Activated T-helper 9 cell treated with anti-CD3 and anti-CD28 coated beads, Interleukin-2, amount 50 U/mL, for 16 hours (primary cell): ENCODE data around the gene MAOA.
"Not testable (repeated sequence)": the region's sequence is repeated elsewhere in the genome, so short reads cannot be mapped to it uniquely, and the experiment has no call there.

Experiments used
- DNase-seq: peaks from one replicate; pipeline ENCODE4 v3.0.0-alpha.2; 2020; ENCODE audit warnings: low read depth

Gene MAOA

DNA sequence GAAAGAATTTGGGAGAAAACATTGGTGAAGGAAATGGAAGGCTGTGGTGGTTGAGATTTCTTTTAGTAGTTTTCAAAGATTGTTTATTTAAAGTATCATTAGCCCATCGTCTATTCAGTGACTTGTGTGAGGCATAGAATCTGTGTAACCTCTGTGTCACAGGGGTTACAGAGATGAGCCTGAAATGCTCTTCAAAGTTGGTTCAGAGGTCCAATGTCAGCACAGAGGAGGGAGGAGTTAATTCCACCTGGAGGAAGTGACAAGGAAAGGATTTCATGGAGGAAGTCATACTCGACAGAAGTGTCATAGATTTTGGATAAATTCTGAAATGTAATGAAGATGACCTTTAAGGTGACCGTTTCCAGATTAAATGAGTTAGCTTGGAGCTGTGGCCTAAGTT lies 8.2 kb downstream of the MAOA start:
- DNase-seq = no peak

DNA sequence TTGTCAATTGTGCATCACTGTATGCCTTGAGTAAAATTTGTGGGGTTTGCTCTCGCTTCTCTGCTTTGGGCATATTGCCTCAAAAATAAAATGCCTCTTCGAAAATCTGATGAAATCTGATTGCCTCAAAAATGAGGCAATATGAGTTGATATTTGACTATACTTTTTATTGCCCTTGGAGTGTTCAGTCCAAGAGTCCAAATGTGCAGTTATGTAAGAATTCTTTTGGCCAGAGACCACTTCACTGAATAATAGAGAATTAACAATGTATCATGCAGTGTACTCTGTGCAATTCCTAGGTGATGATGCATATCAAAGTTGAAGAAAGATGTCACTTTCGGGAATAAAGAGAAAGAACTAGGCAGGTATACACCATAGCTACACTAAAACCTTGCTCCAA lies 8.6 kb downstream of the MAOA start:
- DNase-seq = no peak

DNA sequence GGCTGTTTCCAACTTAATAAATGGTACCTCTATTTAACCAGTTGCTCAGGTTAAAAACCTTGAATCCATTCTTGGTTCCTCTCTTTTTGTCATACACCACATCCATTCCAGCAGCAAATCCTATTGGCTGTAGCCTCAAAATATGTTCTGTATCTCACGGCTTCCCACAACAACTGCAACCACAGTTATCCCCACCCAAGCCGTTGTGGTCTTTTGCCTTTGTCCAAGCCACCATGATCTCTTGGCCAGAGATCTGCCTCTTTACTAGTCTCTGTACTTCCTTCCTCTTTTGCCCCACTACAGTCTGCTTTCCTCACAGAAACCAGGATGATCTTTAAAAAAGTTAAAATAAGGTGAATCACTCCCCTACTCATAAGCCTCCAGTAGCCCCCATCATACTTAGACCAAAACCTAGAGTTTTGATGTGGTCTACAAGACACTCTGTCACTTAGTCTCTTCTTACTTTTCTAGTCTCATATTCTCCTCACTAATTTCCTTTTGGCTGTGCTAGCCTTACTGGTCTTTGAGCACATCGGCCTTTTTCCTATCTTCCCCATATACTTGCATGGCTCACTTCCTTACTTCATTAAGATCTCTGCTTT lies 10.3 kb downstream of the MAOA start:
- no peak for DNase-seq

DNA sequence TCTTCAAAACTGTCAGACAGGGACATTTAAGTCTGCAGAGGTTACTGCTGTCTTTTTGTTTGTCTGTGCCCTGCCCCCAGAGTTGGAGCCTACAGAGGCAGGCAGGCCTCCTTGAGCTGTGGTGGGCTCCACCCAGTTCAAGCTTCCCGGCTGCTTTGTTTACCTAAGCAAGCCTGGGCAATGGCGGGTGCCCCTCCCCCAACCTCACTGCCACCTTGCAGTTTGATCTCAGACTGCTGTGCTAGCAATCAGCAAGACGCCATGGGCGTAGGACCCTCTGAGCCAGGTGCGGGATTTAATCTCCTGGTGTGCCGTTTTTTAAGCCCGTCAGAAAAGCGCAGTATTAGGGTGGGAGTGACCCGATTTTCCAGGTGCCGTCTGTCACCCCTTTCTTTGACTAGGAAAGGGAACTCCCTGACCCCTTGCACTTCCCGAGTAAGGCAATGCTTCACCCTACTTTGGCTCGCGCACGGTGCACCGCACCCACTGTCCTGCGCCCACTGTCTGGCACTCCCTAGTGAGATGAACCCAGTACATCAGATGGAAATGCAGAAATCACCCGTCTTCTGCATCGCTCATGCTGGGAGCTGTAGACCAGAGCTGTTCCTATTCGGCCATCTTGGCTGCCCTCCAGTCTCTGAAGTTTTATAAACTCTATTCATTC lies 20.0 kb downstream of the MAOA start:
- DNase-seq = not testable (repeated sequence)

DNA sequence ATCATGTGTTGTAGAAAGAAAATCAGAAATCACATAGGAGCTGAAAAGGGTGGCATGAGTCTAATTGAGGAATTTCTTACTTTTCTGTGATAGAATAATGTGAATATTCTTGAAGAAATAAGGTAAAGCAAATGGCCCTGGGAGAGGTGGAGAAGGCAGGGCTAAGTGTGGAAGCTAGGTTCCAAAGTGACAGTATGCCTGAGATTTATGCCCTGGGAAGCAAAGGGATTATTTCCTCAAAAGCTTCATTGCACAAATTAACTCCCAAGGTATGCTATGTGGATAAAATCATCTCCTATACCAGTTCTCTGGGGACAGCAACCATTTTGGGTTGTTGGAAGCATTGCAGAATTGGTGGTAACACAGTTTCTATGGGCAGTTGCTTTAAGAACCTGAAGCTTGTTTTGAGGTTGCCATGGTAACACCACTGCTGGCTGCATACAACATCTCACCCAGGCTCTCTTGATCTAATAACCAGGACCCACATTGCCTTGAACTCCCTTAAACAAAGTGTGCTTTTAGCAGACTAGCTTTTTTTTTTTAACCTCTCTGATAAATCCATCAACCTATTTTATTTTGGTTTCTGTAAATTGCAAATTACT lies 21.0 kb downstream of the MAOA start:
- DNase-seq = no peak

DNA sequence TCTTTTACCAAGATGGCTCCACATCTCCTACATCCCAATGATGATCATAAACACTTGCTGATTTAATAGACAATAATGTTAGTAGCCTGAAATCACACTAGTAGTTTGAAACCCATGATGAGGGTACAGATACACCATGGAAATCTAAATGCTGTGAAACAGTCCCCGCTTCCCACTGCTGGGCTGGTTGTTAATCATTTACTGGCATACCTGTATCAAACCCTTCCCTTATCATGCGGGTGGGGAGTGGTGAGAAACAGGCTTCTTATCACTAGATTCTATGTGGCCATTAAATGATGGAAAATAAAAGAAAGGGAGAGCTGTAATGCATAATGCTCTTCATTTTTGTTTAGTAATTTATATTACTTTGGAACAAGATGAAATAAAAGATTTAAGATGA lies 21.9 kb downstream of the MAOA start:
- no peak for DNase-seq

DNA sequence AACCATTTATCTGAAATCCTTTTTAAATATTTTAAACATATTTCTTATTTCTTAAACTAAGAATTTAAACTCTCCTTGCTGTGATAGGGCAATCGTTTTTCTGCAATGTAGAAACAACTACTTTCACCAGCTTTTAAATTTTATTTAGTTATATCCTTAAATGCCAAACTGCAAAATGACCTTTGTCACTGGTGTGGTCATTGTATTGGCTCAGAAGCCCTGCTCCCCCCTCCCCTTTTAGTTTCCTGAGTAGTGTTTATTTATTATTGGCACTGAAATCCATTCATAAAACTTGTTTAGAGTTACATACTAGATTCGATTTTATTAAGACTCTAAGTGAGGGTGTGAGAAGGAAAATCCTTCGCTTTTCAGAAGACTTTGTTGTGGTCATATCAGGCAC lies 23.0 kb downstream of the MAOA start:
- DNase-seq = no peak

DNA sequence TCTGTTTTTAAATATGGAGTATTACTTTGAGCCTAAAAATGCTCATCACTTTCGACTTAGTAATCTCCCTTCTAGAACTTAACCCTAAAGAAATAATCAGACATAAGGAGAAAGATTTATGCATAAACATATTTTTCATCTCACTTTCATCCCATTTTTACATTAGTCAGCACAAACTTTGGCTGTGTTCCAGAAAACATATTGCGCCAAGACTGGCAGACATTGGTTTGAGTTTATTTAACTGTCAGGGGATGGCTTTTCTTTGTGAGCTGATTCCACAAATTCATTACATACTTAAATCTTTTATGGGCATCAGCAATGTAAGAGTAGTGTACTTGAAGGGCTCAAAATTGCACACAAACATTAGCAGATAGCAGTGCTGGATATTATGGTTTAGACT lies 23.7 kb downstream of the MAOA start:
- DNase-seq = no peak

DNA sequence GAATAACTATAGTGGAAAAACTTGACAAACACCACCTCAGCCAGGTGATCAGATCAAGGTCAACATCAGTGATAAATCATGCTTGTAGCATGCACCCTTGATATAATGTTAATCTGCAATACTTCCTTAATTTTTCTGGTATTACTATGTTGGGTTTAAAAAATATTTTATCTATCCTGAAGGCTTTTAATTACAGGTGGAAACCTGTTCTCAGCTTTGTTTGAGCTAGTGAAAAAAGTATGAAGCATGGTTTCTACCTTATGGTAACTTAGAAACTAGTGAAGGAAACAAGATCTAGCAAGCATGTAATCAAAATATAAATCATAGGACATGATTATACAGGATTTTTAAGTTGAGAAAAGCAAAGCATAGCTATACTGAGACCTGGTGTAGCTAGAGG lies 26.6 kb downstream of the MAOA start:
- no peak for DNase-seq

DNA sequence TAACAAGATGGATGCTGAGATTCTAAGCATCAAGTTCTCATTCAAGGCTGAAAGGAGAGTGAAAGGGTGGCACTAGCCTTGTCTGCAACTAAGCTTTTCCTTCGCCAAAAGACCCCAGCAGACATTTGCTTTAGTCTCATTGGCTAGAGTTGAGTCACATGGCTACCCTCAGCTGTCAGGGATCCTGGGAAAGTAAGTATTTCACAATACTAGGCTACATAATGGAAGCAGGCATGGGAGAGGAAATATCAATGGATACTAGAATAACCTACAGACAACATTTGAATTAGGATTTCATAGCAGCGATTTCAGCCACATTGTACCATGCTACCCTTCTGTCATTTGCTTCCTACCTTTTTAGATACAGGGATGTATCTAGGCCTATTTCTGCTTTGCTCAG lies 29.1 kb downstream of the MAOA start:
- DNase-seq = no peak

DNA sequence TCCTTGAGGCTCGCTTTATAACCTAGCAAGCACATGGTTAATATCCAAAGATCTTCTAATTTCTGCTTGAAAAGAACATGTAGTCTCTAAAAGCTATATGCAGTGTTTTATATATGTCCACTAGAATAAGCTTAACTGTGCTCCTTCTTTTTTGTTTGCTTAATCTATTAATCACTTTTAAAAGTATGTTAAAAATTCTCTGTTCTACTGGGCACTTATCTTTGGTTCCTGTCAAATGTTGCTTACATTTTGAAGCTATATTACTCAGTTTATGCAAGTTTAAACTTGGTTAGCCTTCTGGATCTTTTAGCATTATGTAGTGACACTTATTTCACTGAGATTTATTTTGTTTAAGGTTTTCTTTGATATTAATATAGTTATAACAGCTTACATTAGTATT lies 32.5 kb downstream of the MAOA start:
- DNase-seq = no peak

DNA sequence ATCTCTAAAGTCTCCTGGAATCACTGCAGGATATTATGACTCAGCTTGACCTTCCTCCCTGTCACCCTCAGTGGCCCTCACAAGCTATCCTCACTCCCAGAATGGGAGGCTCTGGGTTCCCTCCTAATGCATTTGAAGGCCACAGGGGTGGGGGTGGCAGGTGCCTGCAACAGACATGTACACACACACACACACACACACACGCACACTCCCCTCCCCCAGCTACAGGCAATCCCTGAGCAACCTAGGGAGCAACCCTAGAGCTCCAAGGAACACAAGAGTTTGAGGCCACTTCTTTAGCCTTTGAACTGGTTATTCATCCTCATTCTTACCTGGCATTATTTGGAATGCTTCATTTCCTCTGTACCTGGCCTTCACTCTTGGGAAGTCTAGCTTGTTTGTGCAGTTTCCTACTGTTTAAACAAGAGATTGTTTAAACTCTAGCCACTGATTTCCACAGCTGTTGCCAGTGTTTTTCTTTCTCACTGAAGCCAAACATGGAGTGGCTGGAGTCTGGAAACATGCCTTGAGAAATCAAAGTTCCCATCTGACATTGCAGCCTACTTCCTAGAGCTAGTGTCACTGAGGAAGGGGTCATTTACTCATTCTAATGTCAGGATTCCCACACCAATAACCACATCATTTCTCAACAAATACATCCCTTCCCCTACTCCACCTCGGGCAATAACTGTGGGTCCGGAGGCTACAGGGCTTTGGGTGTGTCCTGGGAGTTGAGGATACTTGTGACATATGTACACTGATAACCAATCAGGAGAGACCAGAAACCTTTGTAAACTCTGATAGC lies 37.7 kb downstream of the MAOA start:
- DNase-seq = no peak

DNA sequence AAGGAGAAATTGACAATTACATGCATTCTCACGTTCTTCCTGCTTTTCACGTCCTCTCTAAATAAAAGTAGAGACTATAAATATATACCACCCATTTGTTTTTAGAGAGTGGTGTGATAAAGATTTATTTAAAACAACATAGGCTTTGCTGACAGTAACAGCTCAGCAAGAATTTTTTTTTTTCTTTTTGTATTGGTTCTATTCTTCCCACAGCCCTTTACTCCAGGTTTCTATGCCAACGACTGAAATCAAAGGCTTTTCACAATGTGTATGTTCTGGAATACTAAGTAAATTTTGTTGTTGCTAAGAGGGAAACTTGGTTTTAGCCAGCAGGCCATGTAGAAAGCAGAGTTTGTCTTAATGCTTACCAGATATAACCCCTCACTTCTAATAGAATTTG lies 43.4 kb downstream of the MAOA start:
- DNase-seq = no peak

DNA sequence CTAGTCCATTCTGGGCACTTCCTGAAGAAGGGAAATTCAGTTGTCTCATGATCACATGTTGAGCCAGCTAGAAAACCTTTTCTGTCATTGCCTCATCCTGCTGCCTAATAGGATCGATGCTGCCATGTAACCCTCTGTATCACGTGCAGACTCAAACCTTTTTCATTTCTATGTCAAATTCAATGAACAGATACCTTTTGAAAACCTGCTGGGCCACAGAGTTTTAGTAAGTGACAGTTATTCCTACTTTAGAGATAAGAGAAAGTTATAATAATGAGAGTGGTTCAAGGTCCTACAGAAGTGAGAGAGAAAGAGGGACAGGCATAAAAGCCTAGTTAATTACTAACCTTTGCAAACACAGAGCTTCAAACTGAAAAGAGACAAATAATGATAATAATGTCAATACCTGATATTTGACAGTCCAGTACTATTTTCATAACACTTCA lies 46.0 kb downstream of the MAOA start:
- DNase-seq = no peak

DNA sequence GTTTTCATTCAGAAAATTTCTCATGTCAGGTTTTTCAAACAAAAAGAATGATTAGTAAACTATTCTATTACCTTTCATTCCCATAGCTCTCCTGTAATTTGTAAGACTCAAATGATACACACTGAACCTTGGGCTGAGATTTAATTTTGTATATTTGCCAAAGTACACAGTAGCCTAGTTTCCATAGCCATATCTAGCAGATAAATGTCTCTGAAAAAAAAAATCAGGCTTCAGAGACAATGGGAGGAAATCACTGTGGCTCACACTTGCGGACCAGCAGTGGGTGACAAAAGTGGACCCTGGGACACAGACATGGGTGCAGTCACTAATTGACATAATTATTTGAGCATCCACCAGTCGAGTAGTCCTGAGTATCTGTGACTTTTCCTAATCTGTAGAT lies 46.6 kb downstream of the MAOA start:
- DNase-seq = no peak

DNA sequence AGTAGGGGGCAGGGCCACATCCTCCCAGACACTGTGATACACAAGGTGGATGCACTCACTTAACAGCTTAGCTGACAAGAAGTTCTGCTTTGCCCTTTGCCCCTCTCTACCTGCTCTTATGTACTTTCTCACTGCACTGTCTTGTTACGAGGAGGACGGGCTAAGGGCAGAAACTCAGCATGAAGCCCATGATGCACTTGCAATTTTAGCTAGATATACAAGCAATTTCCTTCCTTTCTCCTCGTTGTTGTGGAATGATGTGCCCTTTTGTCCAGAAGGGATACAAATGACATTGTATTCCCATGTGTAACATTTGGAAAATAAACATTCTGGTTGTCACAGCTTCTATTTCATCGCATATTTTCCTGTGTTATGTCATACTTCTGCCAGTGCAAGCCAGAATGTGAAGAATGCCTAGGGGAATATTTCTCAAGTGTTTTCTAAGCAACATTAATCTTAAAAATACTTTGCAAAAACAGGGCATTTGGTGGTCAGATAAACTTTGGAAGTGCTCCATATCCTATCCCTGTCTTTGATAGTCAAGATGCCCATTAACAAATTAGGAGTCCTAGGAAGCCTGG lies 47.2 kb downstream of the MAOA start:
- DNase-seq = no peak

DNA sequence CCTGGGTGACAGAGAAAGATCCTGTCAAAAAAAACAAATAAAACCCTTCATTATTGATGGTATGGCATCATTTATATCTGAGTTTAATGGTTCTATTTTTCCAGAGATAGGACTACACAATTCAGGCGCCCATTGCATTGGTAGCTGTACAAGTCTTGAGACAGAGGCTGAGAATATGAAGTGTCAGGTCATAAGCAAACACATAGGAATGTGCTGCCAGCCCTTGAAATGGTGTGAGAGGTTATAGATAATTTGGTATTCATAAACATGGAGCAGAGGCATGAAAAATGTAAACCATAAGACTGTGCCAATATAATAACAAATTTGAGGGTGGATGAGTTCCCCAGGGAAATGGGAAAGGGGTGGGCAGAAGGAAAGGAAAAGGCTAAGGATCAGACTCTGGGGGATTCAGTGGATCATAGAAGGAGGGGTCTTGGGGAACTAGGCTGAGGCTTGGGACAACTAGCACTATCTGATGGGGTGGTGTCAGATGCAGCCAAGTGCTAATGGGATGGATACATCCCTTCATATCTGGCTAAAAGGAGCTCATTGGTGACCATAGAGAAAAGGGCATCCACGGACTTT lies 50.8 kb downstream of the MAOA start:
- no peak for DNase-seq

DNA sequence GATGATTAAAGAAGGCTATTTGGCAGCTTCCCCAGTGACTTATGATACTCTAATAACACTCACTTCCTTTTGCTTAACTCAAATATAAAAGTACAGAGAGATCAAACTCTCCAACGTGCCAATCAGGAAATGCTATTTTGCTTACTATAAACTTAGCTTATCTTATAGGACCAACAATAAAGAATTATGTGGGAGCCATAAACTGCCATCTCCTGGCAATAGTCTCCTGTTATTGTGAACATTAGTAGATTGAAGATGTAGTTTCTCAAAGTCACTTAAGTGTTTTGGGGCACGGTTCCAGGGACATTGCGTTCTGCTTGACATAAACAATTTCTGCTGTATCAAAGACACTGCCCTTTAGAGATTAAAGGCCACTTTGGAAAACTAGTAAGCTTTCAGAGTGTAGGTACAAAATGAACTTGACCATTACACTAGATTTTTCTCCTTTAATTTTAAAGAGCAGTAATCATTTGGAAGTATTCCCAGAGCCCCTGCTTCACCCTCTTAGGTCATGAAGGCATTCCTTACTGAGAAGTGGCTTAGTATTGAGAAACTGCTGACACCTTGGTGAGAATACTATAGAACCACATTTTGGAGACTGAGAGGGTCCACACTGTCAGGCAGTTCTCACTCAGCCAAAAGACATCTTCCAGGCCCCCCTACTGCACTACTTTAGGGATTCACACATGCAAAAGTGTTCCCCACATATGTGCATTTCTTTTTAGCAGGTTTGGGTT lies 51.9 kb downstream of the MAOA start:
- no peak for DNase-seq

DNA sequence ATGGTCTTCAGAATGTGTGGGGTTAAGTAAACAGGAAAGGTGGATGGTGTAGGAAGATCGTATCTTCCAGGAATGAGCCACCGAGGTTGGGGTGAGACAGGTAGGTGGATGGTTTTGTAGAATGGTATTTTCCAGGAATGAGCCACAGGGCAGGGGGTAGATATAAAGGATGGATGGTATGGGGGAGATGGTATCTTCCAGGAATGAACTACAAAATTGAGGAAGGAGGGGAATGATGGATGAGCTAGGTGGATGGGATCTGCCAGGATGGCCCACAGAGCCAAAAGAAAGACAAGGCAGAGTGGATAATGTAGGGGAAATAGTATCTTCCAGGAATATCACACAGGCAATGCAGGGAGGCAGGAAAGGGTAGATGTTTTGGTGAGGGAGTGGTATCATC lies 60.0 kb downstream of the MAOA start:
- DNase-seq = no peak

DNA sequence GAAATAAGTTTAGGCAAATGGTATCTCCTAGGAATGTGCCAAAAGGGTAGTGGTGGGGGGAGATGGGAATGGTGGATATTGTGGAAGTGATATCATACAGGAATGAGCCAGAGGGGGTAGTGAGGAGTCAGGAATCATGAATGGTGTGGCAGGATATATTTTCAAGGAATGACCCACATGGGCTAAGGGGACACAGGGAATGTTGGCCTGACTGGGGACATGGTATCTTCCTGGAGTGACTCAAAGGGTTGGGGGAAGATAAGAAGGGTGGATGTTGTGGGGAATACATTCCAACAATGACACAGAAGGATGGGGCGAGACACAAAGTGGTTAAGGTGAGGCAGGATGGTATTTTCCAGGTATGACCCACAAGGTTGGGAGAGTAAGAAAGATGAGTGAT lies 60.6 kb downstream of the MAOA start:
- DNase-seq = no peak

DNA sequence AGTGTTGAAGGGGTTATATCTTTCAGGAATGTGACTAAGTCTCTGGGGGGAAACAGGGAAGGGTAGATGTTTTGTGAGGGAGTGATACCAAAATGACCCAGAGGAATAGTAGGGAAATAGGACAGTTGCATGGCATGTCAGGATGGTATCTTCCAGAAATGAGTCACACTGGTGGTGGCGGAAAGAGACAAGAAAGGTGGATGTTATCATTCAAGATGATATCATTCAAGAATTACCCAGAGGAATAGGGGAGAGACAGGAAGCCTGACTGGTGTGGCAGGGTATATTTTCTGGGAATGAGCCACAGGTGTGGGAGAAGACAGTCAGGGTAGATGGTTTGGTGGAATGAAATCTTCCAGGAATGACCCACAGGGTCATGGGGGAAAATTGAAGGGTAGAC lies 61.1 kb downstream of the MAOA start:
- no peak for DNase-seq

DNA sequence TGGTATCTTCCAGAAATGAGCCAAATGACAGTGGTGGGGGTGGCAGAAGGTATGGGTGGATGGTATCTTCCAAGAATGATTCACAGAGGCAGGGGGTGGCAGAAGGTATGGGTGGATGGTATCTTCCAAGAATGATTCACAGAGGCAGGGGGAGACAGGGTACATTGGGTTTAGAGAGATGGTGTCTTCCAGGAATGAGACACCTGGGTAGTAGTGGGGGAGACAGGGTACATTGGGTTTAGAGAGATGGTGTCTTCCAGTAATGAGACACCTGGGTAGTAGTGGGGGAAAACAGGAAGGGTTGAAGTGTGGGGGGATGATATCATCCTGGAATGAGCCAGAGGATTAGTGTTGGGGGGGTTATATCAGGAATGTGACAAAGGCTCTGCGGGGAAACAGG lies 62.0 kb downstream of the MAOA start:
- DNase-seq = no peak
